Panc1 (cell line): ENCODE data around the gene USP9X.

Source experiments
- TF ChIP-seq, protein P1 (sequence below): fragments of 450-650 bp; IDR thresholded peaks from 2 replicates; pipeline ENCODE4 v1.5.1; 2017; ENCODE audit warnings: mild to moderate bottlenecking
- TF ChIP-seq, protein P2 (sequence below), 2 experiments: IDR thresholded peaks; 2 replicates each; pipeline ENCODE4 v1.6.1; 2011 to 2012; ENCODE audit warnings: low read depth in 2 of 2, control low read depth in 1 of 2, low read length in 1 of 2, mild to moderate bottlenecking in 1 of 2, moderate library complexity in 1 of 2; ENCODE audit not compliant: insufficient read depth in 1 of 2

GRCh38 chrX:41035582-41035981 lies 49.7 kb upstream of the USP9X start:
- TF ChIP-seq, protein P1, sequence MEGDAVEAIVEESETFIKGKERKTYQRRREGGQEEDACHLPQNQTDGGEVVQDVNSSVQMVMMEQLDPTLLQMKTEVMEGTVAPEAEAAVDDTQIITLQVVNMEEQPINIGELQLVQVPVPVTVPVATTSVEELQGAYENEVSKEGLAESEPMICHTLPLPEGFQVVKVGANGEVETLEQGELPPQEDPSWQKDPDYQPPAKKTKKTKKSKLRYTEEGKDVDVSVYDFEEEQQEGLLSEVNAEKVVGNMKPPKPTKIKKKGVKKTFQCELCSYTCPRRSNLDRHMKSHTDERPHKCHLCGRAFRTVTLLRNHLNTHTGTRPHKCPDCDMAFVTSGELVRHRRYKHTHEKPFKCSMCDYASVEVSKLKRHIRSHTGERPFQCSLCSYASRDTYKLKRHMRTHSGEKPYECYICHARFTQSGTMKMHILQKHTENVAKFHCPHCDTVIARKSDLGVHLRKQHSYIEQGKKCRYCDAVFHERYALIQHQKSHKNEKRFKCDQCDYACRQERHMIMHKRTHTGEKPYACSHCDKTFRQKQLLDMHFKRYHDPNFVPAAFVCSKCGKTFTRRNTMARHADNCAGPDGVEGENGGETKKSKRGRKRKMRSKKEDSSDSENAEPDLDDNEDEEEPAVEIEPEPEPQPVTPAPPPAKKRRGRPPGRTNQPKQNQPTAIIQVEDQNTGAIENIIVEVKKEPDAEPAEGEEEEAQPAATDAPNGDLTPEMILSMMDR, result no peak
- TF ChIP-seq, protein P2, sequence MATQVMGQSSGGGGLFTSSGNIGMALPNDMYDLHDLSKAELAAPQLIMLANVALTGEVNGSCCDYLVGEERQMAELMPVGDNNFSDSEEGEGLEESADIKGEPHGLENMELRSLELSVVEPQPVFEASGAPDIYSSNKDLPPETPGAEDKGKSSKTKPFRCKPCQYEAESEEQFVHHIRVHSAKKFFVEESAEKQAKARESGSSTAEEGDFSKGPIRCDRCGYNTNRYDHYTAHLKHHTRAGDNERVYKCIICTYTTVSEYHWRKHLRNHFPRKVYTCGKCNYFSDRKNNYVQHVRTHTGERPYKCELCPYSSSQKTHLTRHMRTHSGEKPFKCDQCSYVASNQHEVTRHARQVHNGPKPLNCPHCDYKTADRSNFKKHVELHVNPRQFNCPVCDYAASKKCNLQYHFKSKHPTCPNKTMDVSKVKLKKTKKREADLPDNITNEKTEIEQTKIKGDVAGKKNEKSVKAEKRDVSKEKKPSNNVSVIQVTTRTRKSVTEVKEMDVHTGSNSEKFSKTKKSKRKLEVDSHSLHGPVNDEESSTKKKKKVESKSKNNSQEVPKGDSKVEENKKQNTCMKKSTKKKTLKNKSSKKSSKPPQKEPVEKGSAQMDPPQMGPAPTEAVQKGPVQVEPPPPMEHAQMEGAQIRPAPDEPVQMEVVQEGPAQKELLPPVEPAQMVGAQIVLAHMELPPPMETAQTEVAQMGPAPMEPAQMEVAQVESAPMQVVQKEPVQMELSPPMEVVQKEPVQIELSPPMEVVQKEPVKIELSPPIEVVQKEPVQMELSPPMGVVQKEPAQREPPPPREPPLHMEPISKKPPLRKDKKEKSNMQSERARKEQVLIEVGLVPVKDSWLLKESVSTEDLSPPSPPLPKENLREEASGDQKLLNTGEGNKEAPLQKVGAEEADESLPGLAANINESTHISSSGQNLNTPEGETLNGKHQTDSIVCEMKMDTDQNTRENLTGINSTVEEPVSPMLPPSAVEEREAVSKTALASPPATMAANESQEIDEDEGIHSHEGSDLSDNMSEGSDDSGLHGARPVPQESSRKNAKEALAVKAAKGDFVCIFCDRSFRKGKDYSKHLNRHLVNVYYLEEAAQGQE (IDR thresholded peaks at IDR 0.05; ENCODE audit: insufficient read depth in 1 of 2, low read depth in 2 of 2, low read length in 1 of 2), result no peak
